ENCODE data around the gene IFNGR2.
"Not testable (repeated sequence)": the region's sequence is repeated elsewhere in the genome, so short reads cannot be mapped to it uniquely, and the experiment has no call there.

IFNGR2 gene

GRCh38 chr21:33406493-33406892 lies 3.3 kb downstream of the IFNGR2 start:
- DNase-seq: no peak

GRCh38 chr21:33411949-33412430 lies 8.8 kb downstream of the IFNGR2 start:
- no peak for DNase-seq

DNA sequence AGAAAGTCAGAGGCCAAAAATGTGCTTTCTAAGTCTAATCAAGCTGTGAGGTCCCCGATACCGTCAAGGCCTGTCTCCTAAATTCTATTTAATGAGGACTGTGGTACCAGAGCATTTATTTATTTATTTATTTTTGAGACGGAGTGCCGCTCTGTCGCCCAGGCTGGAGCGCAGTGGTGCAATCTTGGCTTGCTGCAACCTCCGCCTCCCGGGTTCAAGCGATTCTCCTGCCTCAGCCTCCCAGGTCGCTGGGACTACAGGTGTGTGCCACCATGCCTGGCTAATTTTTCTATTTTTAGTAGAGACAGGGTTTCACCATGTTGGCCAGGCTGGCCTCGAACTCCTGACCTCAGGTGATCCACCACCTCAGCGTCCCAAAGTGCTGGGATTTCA lies 9.2 kb downstream of the IFNGR2 start:
- DNase-seq: not testable (repeated sequence)

DNA sequence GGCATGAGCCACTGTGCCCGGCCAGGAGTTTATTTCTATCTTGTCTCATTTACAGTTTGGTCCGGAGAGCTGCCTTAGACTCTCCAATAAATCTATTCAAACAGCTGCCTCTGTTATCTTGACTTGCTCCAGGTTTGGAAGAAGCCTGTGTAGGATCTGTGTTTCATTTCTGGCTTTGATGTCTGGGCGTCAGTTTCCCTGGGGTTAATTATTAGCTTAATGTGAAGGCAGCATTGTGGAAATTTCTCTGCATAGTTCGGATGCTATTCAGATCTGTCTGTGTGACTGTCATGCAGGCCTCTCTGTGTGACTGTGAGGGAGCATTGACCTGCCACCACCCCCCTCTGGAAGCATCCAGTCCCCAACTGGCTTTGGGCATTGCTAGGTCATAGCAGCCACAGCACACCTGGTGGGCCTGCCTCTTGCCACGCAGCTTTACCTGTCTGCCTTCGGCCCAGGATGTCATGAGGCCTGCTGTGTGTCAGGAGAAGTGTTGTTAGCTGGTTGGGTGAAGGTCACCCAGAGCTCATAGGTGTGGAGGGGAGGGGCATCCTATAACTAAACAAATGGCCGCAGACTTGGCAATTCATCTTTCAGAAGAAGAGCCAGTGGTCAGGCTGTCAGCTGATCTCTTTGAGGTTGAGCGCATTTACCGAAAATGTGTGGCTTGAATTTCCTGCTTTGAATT lies 9.8 kb downstream of the IFNGR2 start:
- DNase-seq: no peak

- no peak for DNase-seq
These were observed 10.9 kb downstream of the IFNGR2 start for GRCh38 chr21:33414068-33414467.

- DNase-seq: no peak
These were observed 11.7 kb downstream of the IFNGR2 start for GRCh38 chr21:33414926-33415325.

- DNase-seq: no peak
These were observed 15.5 kb downstream of the IFNGR2 start for GRCh38 chr21:33418691-33419090.

DNA sequence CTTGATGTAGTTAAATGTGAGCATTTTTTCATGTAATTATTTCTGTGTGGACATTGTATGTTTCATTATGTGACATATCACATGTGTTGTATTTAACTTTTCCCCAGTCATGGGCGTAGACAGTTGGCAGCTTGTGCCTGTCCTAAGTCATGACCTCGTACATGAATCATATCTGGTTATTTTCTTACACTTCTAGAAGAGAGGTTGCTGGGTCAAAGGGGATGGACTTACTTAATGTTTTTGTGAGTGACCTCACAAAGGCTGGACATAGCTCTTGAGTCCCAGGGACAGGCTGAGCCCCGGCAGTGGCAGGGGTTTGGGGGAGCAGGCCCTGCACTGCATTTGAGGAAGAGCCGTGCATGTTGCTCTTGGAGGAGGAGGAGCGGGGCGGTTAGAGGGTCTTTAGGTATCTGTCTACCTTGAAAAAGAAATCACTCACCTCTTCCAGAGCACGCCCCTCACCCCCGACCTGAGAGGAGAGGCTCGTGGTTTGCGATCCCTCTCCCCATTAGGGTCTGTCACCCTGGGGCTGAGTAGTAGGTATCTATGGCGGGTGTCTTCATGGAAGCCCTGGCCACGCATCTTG lies 16.4 kb downstream of the IFNGR2 start:
- no peak for DNase-seq

GRCh38 chr21:33421713-33422393 lies 18.6 kb downstream of the IFNGR2 start:
- DNase-seq: no peak

DNA sequence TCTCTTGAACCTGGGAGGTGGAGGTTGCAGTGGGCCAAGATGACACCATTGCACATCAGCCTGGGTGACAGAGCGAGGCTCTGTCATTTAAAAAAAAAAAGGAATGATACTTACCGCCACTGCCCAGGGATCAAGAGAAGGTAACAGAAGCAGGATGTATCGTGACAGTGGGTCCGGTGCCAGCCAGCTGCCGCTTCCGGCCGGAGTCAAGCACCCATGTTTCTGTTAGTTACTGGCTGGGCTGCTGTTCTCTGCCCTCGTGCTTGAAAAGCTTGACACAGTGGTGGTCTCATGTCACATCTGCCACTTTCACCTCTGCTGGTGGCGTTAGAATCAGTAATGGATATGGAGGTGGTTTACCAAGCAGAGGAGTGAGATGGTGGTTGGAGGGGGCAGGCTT lies 21.0 kb downstream of the IFNGR2 start:
- no peak for DNase-seq

DNA sequence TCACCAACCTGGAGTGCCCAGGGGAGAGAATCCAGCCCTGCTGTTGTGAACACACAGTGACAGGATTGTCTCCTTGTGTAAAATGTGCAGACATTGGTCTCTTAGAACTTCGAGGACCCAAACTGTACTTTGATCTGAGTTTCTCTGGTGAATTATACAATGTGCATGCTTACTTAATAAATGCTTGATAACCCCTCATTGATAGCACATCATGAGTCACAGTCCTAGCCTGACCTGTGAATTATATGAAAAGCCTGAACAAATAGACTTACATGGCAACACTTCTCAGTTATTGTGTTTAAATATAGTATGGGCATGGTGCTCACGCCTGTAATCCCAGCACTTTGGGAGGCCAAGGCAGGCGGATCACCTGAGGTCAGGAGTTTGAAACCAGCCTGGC lies 22.6 kb downstream of the IFNGR2 start:
- no peak for DNase-seq

- DNase-seq: no peak
These were observed 23.8 kb downstream of the IFNGR2 start for GRCh38 chr21:33427051-33427450.

GRCh38 chr21:33428669-33429068 lies 25.5 kb downstream of the IFNGR2 start:
- no peak for DNase-seq

- DNase-seq: no peak
These were observed 27.6 kb downstream of the IFNGR2 start for GRCh38 chr21:33430858-33431257.

GRCh38 chr21:33432496-33432895 lies 29.3 kb downstream of the IFNGR2 start:
- no peak for DNase-seq

- DNase-seq: no peak
These were observed 29.8 kb downstream of the IFNGR2 start for GRCh38 chr21:33433001-33433400.

- DNase-seq: no peak
These were observed 30.4 kb downstream of the IFNGR2 start for GRCh38 chr21:33433425-33434114.

GRCh38 chr21:33434770-33435360 lies 31.7 kb downstream of the IFNGR2 start:
- DNase-seq: no peak

- no peak for DNase-seq
These were observed 33.9 kb downstream of the IFNGR2 start for GRCh38 chr21:33437140-33437539.

DNA sequence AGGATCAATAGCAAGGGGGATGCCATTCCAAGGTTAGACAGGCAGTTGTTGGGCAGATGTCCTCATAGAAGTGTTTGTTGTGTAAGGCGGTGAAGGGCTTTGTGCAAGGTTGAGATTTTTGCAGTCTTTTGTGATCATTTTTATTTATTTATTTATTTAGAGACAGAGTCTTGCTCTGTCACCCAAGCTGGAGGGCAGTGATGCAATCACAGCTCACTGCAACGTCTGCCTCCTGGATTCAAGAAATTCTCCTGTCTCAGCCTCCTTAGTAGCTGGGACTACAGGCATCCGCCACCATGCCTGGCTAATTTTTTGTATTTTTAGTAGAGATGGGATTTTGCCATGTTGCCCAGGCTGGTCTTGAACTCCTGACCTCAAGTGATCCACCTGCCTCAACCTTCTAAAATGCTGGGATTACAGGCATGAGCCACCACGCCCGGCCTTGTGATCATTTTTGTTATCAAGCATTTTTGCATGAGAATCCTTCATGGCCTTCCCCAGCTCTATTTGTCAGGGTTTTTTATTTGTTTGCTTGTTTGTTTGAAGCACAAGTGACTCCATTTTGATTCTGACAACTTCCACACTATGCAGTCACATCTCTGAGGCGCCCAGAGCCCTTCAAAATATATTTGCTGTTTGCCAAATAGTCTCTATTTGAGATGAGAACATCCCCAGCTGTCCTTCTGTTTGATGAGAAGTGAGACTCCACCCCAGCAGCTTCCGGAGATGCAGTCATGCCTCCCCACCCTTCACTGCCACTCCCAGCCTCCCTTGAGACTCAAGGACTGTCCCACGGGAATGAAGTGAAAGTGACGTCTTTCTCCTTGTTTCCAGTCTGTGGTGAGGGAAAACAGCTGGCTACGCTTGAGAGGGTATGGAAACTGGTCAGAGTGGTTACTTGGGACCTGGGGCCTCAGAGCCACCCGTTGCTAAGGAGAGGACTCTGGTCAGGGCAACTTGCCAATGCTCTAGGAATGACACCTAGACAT lies 38.6 kb downstream of the IFNGR2 start:
- DNase-seq: no peak

DNA sequence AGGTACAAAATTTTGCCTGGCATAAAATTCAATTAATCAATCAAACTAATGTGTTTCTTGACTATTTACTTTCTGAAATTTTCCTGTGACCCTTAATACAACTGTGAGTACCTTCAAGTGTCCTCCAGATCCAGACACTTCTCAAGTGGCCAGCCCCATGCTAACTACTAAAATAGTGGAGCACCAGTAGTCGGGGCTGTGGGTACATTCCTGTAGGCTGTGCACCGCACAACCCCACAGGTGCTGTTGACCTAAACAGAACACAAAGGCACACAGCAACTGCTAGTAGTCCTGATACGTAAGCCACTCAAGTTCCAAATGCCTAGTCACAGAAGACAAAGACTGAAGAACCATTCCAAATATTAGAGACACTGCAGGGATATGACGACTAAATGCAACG lies 40.0 kb downstream of the IFNGR2 start:
- DNase-seq: no peak

GRCh38 chr21:33444499-33444898 lies 41.3 kb downstream of the IFNGR2 start:
- no peak for DNase-seq
